GM15510 (cell line): Measurements from ENCODE around the gene GAN.

Source experiments
- POLR2A ChIP-seq: IDR thresholded peaks from 3 replicates; pipeline ENCODE4 v1.6.1; 2011; ENCODE audit warnings: borderline replicate concordance; ENCODE audit not compliant: insufficient read length; ENCODE audit errors: extremely low read depth

Gene GAN

GRCh38 chr16:81417210-81417609 is 102.4 kb downstream of the GAN start:
- no peak for TF ChIP-seq POLR2A

GRCh38 chr16:81419806-81420205 is 105.0 kb downstream of the GAN start:
- no peak for TF ChIP-seq POLR2A

- no peak for TF ChIP-seq POLR2A
These were observed 106.4 kb downstream of the GAN start for GRCh38 chr16:81421126-81421525.

- TF ChIP-seq POLR2A, result no peak
These were observed 106.8 kb downstream of the GAN start for GRCh38 chr16:81421536-81421935.

- TF ChIP-seq POLR2A, result no peak
These were observed 110.0 kb downstream of the GAN start for GRCh38 chr16:81424771-81425170.

GRCh38 chr16:81427219-81427618 is 112.5 kb downstream of the GAN start:
- no peak for TF ChIP-seq POLR2A

GRCh38 chr16:81429045-81429521 is 114.3 kb downstream of the GAN start:
- no peak for TF ChIP-seq POLR2A

- TF ChIP-seq POLR2A, result no peak
These were observed 117.0 kb downstream of the GAN start for GRCh38 chr16:81431554-81432353.

- TF ChIP-seq POLR2A, result no peak
These were observed 118.3 kb downstream of the GAN start for GRCh38 chr16:81432937-81433557.

GRCh38 chr16:81435103-81435502 is 120.3 kb downstream of the GAN start:
- no peak for TF ChIP-seq POLR2A

- no peak for TF ChIP-seq POLR2A
These were observed 120.8 kb downstream of the GAN start for GRCh38 chr16:81435567-81435966.

- no peak for TF ChIP-seq POLR2A
These were observed 121.6 kb downstream of the GAN start for GRCh38 chr16:81436386-81436785.

- TF ChIP-seq POLR2A, result no peak
These were observed 123.1 kb downstream of the GAN start for GRCh38 chr16:81437865-81438264.
